ENCODE results near the gene LDLRAD2. TPM values are rescaled to one million over a fixed set of nuclear protein-coding genes. Genes with fewer than 3 reads are reported as not detected.
"Not testable (repeated sequence)": the region's sequence is repeated elsewhere in the genome, so short reads cannot be mapped to it uniquely, and the experiment has no call there.

The LDLRAD2 gene
- total RNA-seq, 1 donor from 2014 or later = not detected

DNA sequence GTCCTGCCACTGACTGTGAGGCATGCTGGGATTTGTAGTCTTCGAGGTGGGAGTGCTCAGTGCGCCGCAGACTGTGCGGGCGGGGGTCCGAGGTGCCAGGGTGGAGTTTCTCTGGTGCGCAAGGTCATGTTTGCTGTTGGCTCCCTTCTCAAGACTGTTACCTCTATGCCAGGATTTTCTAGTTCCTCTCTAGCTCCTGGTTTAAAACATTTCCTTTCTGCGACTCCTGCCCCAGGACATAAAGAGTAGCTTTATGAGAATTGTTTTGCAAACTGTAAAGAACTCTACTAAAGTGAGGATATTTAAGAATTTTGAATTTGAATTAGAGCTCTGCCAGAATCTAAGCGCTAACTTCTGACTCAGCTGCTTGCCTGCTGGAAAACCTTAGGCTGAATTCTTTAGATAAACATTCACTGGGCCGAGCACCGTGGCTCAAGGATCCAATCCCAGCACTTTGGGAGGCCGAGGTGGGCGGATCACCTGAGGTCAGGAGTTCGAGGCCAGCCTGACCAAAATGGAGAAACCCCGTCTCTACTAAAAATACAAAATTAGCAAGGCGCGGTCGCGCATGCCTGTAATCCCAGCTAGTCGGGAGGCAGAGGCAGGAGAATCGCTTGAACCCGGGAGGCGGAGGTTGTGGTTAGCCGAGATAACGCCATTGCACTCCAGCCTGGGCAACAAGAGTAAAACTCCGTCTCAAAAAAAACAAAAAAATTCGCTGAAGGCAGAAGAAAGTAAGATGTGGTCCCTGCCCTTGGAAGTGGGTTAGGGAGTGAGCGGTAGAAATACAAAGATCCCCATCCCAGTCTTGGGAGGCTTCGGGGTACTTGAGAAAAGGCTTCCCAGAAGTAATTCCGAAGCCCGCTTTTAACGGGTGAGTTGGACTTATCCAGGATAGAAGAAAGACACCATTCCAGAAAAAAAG lies 28.1 kb upstream of the LDLRAD2 start:
- intact Hi-C loops (cut with micrococcal nuclease) = loop anchor here (1.0 to 5.0 kb wide), 12 partner anchors 34 to 1235 kb away; partner anchors contain the start of genes CDC42 and KDM1A

DNA sequence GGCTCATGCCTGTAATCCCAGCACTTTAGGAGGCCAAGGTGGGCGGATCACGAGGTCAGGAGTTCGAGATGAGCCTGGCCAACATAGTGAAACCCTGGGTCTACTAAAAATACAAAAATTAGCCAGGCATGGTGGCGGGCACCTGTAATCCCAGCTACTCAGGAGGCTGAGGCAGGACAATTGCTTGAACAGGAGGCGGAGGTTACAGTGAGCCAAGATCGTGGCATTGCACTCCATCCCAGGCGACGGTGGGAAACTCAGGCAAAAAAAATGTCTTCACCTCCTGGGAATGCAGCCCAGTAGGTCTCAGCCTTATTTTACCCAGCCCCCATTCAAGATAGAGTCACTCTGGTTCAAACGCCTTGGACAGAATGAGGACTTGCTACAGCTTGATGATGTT lies 26.3 kb upstream of the LDLRAD2 start:
- intact Hi-C loops (cut with micrococcal nuclease) = not testable (repeated sequence)

GRCh38 chr1:21786640-21787039 lies 25.4 kb upstream of the LDLRAD2 start:
- intact Hi-C loops (cut with micrococcal nuclease) = no loop called here

DNA sequence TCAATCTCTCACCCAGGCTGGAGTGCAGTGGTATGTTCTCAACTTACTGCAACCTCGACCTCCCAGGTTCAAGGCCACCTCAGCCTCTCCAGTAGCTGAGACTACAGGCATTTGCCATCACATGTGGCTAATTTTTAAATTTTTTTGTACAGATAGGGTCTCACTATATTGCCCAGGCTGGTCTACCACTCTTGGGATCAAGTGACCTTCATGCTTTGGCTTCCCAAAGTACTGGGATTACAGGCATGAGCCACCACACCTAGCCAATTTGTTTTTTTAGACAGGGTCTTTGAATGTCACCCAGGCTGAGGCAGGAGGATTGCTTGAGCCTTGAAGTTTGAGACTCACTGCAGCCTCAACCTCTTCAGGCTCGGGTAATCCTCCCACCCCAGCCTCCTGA lies 19.0 kb upstream of the LDLRAD2 start:
- intact Hi-C loops (cut with micrococcal nuclease) = no loop called here

GRCh38 chr1:21794656-21795055 lies 17.4 kb upstream of the LDLRAD2 start:
- intact Hi-C loops (cut with micrococcal nuclease) = no loop called here

GRCh38 chr1:21795075-21795474 lies 17.0 kb upstream of the LDLRAD2 start:
- intact Hi-C loops (cut with micrococcal nuclease) = no loop called here

- intact Hi-C loops (cut with micrococcal nuclease) = no loop called here
Observed at GRCh38 chr1:21799730-21800129, 12.3 kb upstream of the LDLRAD2 start.

DNA sequence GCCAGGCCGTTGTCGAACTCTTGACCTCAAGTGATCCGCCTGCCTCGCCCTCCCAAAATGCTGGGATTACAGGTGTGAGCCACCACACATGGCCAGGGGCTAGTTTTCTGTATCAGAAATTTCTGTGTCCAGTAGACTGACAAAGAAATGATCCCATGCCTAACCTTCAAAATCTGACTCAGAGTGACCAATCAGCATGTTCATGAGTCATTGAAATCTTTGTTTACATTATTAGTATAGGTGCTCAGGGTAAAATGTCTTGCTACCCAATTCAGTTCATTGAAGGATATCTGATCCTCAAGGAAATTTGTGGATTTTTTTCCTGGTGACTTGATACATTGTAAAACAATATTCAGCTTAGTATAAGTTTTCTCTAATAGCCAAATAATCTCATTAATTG lies 11.0 kb upstream of the LDLRAD2 start:
- intact Hi-C loops (cut with micrococcal nuclease) = no loop called here

- intact Hi-C loops (cut with micrococcal nuclease) = no loop called here
Observed at GRCh38 chr1:21804536-21804935, 7.5 kb upstream of the LDLRAD2 start.

DNA sequence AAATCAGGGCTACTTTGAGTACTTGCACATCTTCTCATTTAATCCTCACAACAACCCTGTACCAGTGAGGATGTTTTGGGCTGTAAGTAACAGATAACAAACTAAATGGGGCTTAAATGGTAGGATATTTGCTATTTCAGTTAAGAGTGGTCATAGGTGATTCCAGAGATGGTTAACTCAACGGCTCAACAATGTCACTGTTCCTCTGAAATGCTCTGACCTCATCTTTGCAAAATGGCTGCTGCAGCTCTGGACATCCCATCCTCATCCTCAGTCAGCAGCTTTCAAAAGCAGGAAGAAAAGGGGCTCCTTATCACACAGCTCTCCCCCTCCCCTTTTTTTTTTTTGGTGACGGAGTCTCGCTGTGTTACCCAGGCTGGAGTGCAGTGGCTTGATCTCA lies 1.5 kb downstream of the LDLRAD2 start:
- intact Hi-C loops (cut with micrococcal nuclease) = loop anchor here (5.0 kb wide), 1 partner anchor 149 kb away; no protein-coding TSS in a partner anchor

DNA sequence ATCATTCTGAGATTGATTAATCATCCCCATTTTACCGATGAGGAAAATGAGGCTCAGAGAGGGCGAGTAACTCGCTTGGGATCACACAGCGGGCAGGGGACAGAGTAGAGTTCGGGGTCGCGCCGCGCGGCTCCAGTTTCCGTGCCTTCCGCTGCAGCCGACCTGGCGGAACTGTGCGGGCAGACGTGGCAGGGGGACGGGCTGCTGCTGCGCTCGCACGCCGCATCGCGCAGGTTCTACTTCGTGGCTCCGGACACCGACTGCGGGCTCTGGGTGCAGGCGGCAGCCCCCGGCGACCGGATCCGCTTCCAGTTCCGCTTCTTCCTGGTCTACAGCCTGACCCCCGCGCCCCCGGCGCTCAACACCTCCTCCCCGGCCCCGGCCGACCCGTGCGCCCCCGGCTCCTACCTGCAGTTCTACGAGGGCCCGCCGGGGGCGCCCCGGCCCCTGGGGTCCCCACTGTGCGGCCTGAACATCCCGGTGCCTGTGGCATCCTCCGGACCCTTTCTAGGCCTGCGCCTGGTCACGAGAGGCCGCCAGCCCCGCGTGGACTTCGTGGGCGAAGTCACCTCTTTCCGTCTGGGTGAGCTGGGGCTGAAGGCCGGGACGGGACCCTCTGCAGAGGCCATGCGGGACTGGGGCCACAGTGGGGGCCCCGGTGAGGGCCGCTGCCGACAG lies 2.3 kb downstream of the LDLRAD2 start:
- intact Hi-C loops (cut with micrococcal nuclease) = loop anchor here (5.0 kb wide), 1 partner anchor 148 kb away; no protein-coding TSS in a partner anchor

DNA sequence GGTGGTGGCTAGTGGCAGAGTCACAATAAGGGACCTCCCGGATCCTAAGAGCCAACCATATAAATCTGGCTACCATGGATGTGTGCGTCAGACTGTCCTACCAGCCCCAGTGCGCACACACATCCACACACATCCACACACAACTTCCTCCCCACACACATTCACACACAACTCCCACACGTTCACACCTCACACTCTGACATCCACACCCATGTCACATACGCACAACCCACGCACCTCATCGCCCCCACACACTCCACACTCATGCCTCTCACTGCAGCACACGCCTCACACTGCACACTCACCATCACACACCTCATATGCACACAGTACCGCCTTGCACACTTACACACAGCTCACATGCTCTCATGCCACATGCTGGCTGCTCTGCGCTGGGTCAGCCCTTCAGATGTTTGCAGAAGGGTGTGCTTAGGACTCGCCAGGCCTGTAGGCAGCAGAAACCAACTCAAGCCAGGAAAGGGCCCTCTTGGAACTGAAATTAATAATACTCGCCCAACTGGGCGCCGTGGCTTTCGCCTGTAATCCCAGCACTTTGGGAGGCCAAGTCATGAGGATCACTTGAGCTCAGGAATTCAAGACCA lies 3.0 kb downstream of the LDLRAD2 start:
- intact Hi-C loops (cut with micrococcal nuclease) = loop anchor here (5.0 kb wide), 1 partner anchor 147 kb away; no protein-coding TSS in a partner anchor

DNA sequence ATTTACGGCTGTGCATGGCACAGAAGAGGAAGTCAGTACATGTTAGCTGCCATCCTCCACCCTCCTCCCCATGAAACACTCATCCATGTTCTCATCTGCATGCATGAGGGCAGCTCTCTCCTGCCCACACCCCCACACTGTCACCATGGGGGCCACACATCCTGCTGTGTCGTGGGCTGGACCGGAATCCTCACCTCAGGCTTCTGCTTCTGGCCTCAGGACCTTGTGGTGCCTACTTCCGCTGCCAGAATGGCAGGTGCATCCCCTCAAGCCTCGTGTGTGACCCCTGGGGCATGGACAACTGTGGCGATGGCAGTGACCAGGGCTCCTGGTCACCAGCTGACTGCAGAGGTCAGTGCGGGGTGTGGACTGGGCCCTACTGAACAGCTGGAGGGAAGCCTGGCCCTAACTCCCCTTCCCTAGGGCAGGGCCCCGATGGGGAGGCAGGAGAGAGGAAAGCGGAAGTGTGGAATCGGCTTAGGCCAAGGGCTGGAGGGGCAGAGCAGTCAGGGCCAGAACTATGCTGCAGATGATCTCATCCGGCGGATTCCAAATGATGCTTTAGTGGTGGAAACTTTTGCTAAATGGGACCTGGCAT lies 3.8 kb downstream of the LDLRAD2 start:
- intact Hi-C loops (cut with micrococcal nuclease) = no loop called here

- intact Hi-C loops (cut with micrococcal nuclease) = no loop called here
Observed at GRCh38 chr1:21816602-21817302, 4.7 kb downstream of the LDLRAD2 start.

DNA sequence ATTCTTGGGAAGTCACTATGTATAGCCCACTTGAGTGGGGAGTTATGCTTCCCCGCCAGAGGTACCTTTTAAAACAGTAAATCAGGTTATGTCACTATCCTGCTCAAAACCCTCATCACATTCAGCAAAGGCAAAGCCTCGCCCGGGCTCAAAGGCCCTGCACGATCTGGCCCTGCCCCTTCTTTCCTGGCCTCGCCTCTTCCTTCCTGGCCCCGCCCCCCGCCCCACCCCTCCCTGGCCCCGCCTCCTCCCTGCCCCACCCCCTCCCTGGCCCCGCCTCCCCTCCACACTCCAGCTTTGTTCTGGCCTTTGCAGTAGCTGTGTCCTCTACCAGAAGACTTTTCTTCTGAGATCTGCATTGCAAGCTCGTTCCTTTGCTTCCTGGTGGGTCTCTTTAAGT lies 6.6 kb downstream of the LDLRAD2 start:
- intact Hi-C loops (cut with micrococcal nuclease) = loop anchor here (1.0 kb wide), 1 partner anchor 35 kb away; the partner anchor contains the start of gene USP48

GRCh38 chr1:21820597-21821232 lies 8.7 kb downstream of the LDLRAD2 start:
- intact Hi-C loops (cut with micrococcal nuclease) = no loop called here

DNA sequence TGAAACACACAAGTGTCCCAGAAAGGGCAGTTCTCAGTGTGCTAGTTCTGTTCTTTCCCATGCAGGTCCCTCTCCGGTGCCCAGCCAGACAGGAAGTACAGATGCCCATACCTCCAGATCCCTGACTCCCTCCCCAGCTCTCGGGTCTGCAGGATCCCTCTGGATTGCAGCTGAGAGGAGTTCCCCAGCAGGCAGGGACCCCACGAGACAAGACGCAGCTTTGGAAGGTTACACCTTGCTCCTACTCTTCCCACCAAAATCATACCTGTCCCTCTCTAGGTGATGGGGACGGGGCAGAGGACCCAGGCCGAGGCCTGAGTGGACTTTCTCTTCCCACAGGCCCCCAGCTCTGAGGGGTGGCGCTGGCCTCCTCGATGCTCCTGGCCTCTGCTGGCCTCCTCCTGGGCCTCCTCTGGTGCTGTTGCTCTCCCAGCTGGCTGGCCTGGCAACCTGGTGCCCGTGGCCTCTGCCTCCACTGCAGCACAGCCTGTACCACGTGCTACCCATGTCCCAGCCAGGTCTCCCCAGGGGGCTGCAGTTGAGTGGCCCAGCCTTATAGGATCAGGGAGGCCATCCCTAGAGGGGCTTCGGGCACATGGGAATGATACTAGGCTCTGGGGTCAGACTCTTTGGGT lies 9.4 kb downstream of the LDLRAD2 start:
- intact Hi-C loops (cut with micrococcal nuclease) = no loop called here

- intact Hi-C loops (cut with micrococcal nuclease) = no loop called here
Observed at GRCh38 chr1:21822349-21822748, 10.3 kb downstream of the LDLRAD2 start.

- intact Hi-C loops (cut with micrococcal nuclease) = no loop called here
Observed at GRCh38 chr1:21823206-21823979, 11.3 kb downstream of the LDLRAD2 start.
